Stimulated activated CD8-positive, alpha-beta memory T cell treated with anti-CD3 and anti-CD28 coated beads, Interleukin-4, amount 100 ng/mL, for 48 hours (primary cell): Measurements from ENCODE around the gene GFI1B.

ENCODE experiments used
- DNase-seq: peaks from one replicate; pipeline ENCODE4 v3.0.0-alpha.2; 2020

The GFI1B gene

DNA sequence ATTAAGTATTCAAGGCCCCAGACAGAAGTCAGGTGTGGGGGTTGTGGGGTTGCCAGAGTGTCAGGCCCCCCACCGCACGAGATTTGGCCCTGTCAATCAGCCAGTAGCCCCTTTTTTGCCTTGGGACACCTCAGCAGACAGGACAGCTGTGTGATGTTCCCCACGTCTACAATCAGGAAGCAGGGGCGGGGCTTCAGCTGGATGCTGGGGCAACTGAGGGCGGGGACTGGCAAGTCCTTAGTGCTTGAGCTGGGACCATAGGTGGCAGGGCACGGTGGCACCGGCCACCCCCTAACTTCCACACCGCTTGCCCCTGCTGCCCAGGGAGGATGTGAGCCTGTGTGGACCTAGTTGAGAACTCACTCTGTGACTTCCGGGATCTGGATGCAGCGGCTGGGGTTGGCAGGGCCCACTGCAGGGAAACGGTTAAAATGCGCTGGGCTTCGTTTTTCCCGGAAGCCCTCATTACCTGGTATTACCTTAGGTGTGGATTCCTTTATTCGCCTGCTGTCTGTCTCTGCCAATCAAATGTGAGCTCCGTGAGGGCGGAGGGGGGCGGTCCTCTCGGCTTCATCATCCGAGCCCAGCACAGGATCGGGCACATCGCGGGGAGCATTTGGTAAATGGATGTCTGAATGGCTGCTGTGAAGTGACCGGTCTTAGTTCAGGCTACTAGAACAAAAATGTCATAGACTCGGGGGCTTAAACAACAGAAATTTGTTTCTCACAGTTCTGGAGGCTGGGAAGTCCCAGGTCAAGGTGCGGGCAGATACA lies 44.8 kb downstream of the GFI1B start:
- DNase-seq: peak; percentile 74

- DNase-seq: no peak
Observed at GRCh38 chr9:133026426-133026825, 47.9 kb downstream of the GFI1B start.

DNA sequence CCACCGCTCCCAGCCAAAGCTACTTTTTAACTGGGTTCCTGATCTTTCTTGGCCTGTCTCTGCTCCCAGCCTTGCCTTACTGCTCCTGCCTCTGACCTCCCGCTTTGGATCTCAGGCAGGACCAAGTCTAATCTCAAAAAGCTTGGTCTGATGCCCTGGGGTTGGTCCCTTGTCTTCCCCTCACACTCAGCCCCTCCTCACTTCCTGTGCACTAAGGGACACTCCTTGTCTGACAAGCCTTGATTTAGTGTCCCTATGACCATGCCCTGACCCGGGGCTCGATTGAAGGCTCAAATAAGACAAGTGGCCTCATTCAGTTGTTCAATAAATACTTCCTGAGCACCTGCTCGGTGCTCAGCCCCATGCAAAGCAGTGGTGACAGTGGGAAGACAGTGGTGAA lies 48.6 kb downstream of the GFI1B start:
- no peak for DNase-seq

- DNase-seq: no peak
Observed at GRCh38 chr9:133028221-133028620, 49.7 kb downstream of the GFI1B start.

DNA sequence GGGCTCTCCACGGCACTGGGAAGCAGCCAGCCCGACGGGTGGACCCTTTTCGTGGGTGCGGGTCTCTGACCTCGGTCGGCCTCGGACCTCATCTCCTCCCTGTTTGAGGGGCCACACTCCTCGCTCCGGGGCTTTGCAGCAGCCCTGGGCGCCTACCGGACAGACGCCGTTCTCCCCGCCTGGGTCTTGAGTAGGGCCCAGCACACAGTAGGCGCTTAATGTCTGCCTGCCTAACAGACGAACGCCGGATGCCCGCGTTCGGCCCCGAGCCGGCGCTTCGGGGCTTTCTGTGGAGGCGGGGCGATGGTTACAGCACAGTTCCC lies 51.5 kb downstream of the GFI1B start:
- no peak for DNase-seq

DNA sequence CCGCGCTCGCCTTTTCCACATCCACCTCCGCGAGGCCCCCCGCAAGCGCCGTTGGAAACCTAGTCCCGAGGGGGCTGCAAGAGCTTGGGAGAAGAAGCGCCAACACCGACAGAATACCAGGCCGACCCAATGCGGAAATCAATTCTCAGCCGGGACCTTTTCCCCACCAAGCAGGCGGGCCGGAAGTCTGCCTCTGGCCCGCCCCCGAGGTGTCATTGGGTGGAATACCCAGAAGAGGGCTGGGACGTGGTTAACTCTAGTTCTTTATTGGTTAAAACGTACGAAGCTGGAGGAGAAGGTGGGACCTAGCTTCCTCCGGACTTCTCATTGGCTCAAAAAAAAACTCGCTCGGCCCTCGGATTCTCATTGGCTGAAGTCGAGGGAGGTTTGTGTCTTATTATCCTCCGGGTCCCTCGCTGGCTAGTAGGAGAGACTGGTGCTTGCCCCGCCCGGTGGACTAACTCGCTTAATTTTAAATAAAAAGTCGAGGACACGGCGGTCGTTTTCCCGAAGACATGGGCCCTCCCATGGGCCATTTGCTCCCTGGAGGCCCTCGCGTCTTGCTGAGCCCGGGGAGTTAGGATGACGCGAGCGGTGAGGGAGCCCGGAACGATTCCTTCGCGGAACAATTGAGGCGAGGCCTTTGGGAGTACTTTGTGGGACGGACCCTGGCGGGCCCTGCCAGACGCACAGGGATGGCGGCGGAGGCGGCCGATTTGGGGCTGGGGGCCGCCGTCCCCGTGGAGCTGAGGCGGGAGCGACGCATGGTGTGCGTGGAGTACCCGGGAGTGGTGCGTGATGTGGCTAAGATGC lies 52.0 kb downstream of the GFI1B start, which contains the start of gene GTF3C5:
Gene GTF3C5, plus strand, starts transcription at position 681 of the 813 bp plus-strand sequence. Its CDS starts 15 bp downstream, at position 696.
- peak; percentile 91 for DNase-seq

GRCh38 chr9:133031130-133031422 lies 52.6 kb downstream of the GFI1B start:
- no peak for DNase-seq

- DNase-seq: peak; percentile 44
Observed at GRCh38 chr9:133031496-133031911, 53.0 kb downstream of the GFI1B start.

DNA sequence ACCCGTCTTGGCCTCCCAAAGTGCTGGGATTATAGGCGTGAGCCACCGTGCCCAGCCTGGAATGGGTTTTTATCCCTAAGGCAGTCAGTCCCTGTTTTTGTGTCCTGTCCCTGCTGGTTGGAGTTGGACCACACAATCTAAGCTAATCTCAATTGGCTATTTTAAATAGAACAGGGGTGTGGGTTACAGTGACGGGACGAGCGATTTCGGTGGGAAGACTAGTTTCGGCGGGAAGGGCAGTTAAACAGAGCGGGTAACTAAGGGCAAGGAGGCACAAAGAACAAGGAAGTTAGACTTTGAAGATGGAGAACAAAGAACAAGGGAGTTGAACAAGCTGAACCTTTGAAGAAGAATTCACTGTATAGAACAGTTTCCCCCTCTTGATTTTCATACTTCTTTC lies 53.7 kb downstream of the GFI1B start:
- DNase-seq: no peak

- no peak for DNase-seq
Observed at GRCh38 chr9:133035669-133036068, 57.2 kb downstream of the GFI1B start.

GRCh38 chr9:133037775-133038515 lies 59.5 kb downstream of the GFI1B start:
- DNase-seq: no peak

DNA sequence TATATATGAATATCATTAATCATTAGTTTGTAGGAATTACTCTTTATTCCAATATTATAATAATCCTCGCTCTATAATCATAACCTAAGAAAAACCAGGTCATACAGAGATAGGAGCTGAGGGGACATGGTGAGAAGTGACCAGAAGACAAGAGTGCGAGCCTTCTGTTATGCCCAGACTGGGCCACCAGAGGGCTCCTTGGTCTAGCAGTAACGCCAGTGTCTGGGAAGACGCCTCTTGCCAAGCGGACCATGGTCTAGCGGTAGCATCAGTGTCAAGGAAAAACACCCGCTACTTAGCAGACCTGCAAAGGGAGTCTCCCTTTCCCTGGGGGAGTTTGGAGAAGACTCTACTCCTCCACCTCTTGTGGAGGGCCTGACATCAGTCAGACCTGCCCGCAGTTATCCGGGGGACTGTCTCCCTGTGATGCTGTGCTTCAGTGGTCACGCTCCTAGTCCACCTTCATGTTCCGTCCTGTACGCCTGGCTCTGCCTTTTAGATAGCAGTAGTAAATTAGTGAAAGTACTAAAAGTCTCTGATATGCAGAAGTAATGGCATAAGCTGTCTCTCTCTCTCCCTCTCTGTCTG lies 62.5 kb downstream of the GFI1B start:
- peak; percentile 68 for DNase-seq
